Progenitor cell of endocrine pancreas (in vitro differentiated cells): ENCODE results near the gene ANKRD31. TPM values are rescaled to one million over a fixed set of nuclear protein-coding genes. Genes with fewer than 3 reads are reported as not detected.
"Not testable (repeated sequence)": the region's sequence is repeated elsewhere in the genome, so short reads cannot be mapped to it uniquely, and the experiment has no call there.

Experiments
- DNase-seq: peaks from one replicate; pipeline ENCODE4 v3.0.0; 2021; ENCODE audit warnings: low spot score; ENCODE audit not compliant: unreplicated experiment
- H3K27ac Mint-ChIP-seq: 2 replicates; pipeline ENCODE4 v1.8.0; 2021; ENCODE audit warnings: mild to moderate bottlenecking, moderate library complexity, mixed read lengths
- H3K27me3 Mint-ChIP-seq: 2 replicates; pipeline ENCODE4 v1.8.0; 2021; ENCODE audit warnings: mixed read lengths
- H3K36me3 Mint-ChIP-seq: 2 replicates; pipeline ENCODE4 v1.8.0; 2022; ENCODE audit warnings: mixed read lengths; ENCODE audit not compliant: insufficient read depth
- H3K4me1 Mint-ChIP-seq: 2 replicates; pipeline ENCODE4 v1.8.0; 2021; ENCODE audit warnings: low read depth, mixed read lengths
- H3K4me3 Mint-ChIP-seq: 2 replicates; pipeline ENCODE4 v1.8.0; 2021; ENCODE audit warnings: low read depth, mild to moderate bottlenecking, moderate library complexity, mixed read lengths
- H3K9me3 Mint-ChIP-seq: 2 replicates; pipeline ENCODE4 v1.8.0; 2021; ENCODE audit warnings: low read depth, mixed read lengths
- total RNA-seq: library from RNA; stranded (reverse); gene quantifications from 2 replicates; pipeline ENCODE4 v1.2.1, GENCODE V29; 2021
- TF ChIP-seq, protein P1 (sequence below): fragments of 200-600 bp; sonication (generic); IDR thresholded peaks from one replicate; pipeline ENCODE4 v1.5.0; 2021; ENCODE audit warnings: antibody characterized with exemption, mild to moderate bottlenecking; ENCODE audit not compliant: unreplicated experiment

Gene ANKRD31
- total RNA-seq, 1 donor from 2014 or later, result 0.55 TPM

DNA sequence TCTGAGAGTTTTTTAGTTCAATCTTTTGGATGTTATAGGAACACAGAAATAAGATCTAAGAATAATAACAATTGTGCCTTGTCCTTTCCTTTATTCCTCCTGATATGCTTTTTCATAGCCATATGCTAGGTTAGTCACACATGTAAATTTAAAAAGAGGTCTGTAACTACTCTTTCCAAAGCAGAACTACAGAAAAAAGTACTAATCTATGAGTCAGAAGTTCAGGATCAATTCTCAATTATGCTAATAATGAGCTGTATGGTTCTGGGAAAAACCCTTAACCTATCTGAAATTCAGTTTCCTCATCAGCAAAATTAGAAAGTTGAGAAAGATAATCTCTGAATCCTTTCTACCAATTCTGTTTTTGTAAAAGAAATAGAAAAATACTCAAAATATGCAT, 44.4 kb downstream of the ANKRD31 start:
- DNase-seq, result no peak
- no peaks in the 10 kb centered on the region for H3K9me3 Mint-ChIP-seq
- H3K4me1 Mint-ChIP-seq, result no peaks in the 10 kb centered on the region
- TF ChIP-seq, protein P1, sequence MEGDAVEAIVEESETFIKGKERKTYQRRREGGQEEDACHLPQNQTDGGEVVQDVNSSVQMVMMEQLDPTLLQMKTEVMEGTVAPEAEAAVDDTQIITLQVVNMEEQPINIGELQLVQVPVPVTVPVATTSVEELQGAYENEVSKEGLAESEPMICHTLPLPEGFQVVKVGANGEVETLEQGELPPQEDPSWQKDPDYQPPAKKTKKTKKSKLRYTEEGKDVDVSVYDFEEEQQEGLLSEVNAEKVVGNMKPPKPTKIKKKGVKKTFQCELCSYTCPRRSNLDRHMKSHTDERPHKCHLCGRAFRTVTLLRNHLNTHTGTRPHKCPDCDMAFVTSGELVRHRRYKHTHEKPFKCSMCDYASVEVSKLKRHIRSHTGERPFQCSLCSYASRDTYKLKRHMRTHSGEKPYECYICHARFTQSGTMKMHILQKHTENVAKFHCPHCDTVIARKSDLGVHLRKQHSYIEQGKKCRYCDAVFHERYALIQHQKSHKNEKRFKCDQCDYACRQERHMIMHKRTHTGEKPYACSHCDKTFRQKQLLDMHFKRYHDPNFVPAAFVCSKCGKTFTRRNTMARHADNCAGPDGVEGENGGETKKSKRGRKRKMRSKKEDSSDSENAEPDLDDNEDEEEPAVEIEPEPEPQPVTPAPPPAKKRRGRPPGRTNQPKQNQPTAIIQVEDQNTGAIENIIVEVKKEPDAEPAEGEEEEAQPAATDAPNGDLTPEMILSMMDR, result no peak
- no peak overlapping the region for H3K4me3 Mint-ChIP-seq
- H3K27ac Mint-ChIP-seq, result no peak overlapping the region
- H3K27me3 Mint-ChIP-seq, result no peaks in the 10 kb centered on the region
- no peaks in the 10 kb centered on the region for H3K36me3 Mint-ChIP-seq

- H3K27ac Mint-ChIP-seq, result no peak overlapping the region
- peaks cover 1% of the 10 kb centered on the region for H3K4me1 Mint-ChIP-seq
- no peaks in the 10 kb centered on the region for H3K9me3 Mint-ChIP-seq
- H3K36me3 Mint-ChIP-seq, result no peaks in the 10 kb centered on the region
- H3K27me3 Mint-ChIP-seq, result no peaks in the 10 kb centered on the region
- no peak for DNase-seq
- no peak overlapping the region for H3K4me3 Mint-ChIP-seq
- TF ChIP-seq, protein P1, result no peak
Observed at GRCh38 chr5:75190227-75190626, 46.5 kb downstream of the ANKRD31 start.

DNA sequence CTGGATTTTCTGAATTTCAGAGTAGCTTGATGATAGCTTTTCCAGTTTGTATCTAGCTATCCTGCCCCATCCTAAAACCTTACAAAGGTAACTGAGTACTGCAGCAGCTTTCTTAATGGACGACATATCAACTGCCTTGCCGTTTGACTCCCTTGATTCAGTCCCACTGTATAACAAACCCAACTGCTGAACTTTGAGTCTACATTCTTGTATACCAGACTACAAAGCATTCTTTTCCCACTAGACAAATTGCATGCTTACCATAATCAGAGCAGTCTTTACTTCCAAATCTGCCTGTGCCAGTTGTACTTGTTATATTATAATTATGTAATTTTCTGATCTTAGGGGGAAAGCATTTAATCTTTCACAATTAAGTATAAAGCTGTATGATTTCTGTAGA, 47.3 kb downstream of the ANKRD31 start:
- Mint-ChIP-seq H3K9me3 (peaks cover 4% of the 10 kb centered on the region), H3K4me3 (no peak overlapping the region), H3K27ac (no peak overlapping the region), H3K4me1 (peaks cover 1% of the 10 kb centered on the region), H3K27me3 (no peaks in the 10 kb centered on the region), H3K36me3 (no peaks in the 10 kb centered on the region)
- DNase-seq, result no peak
- TF ChIP-seq, protein P1, result no peak

GRCh38 chr5:75185763-75186162, 50.9 kb downstream of the ANKRD31 start:
- no peak for DNase-seq
- H3K4me3 Mint-ChIP-seq, result no peak overlapping the region
- no peak overlapping the region for H3K27ac Mint-ChIP-seq
- H3K36me3 Mint-ChIP-seq, result peaks cover 1% of the 10 kb centered on the region
- H3K9me3 Mint-ChIP-seq, result peaks cover 14% of the 10 kb centered on the region
- peaks cover 1% of the 10 kb centered on the region for H3K4me1 Mint-ChIP-seq
- H3K27me3 Mint-ChIP-seq, result no peaks in the 10 kb centered on the region
- TF ChIP-seq, protein P1, result no peak

DNA sequence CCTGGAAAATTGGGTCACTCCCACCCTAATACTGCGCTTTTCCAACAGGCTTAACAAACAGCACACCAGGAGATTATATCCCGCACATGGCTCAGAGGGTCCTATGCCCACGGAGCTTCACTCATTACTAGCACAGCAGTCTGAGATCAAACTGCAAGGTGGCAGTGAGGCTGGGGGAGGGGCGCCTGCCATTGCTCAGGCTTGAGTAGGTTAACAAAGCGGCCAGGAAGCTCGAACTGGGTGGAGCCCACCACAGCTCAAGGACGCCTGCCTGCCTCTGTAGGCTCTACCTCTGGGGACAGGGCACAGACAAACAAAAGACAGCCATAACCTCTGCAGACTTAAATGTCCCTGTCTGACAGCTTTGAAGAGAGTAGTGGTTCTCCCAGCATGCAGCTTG, 60.7 kb downstream of the ANKRD31 start:
- H3K4me1 Mint-ChIP-seq, H3K27ac Mint-ChIP-seq, H3K27me3 Mint-ChIP-seq, DNase-seq, H3K4me3 Mint-ChIP-seq: not testable (repeated sequence)
- H3K9me3 Mint-ChIP-seq, result peaks cover 20% of the 10 kb centered on the region
- peaks cover 11% of the 10 kb centered on the region for H3K36me3 Mint-ChIP-seq

DNA sequence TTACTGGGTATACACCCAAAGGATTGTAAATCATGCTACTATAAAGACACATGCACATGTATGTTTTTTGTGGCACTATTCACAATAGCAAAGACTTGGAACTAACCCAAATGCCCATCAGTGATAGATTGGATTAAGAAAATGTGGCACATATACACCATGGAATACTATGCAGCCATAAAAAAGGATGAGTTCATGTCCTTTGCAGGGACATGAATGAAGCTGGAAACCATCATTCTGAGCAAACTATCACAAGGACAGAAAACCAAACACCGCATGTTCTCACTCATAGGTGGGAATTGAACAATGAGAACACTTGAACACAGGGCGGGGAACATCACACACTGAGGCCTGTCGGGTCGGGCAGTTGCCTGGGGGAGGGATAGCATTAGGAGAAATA, 61.8 kb downstream of the ANKRD31 start:
- Mint-ChIP-seq H3K9me3 (peaks cover 20% of the 10 kb centered on the region), H3K36me3 (peaks cover 10% of the 10 kb centered on the region)
- not testable (repeated sequence) for H3K27me3 Mint-ChIP-seq, DNase-seq, H3K4me3 Mint-ChIP-seq, H3K27ac Mint-ChIP-seq, H3K4me1 Mint-ChIP-seq
